Neutrophil (primary cell): Measurements from ENCODE around the gene RNF40.

ENCODE experiments used
- H3K27ac ChIP-seq: fragments of 200-600 bp; sonication (generic); 2 replicates; pipeline ENCODE4 v1.5.1; 2016; ENCODE audit warnings: mild to moderate bottlenecking, moderate library complexity
- H3K27me3 ChIP-seq: fragments of 200-600 bp; sonication (generic); 2 replicates; pipeline ENCODE4 v1.6.0; 2016; ENCODE audit warnings: mild to moderate bottlenecking
- H3K36me3 ChIP-seq: fragments of 200-600 bp; sonication (generic); 2 replicates; pipeline ENCODE4 v1.5.1; 2017
- H3K4me1 ChIP-seq, 2 experiments: fragments of 200-600 bp in 1 of 2; sonication (generic) in 1 of 2; 1 replicate in 1 of 2; 2 replicates in 1 of 2; pipeline versions ENCODE4 v1.5.1 to v1.6.1; 2013 to 2016; ENCODE audit warnings: low read depth in 1 of 2, low read length in 1 of 2, mild to moderate bottlenecking in 1 of 2, moderate library complexity in 1 of 2; ENCODE audit not compliant: control insufficient read depth in 1 of 2, insufficient read depth in 1 of 2
- H3K4me3 ChIP-seq, 2 experiments: fragments of 200-600 bp in 1 of 2; sonication (generic) in 1 of 2; 1 replicate in 1 of 2; 2 replicates in 1 of 2; pipeline ENCODE4 v1.5.1; 2013 to 2016; ENCODE audit warnings: low read depth in 1 of 2, low read length in 1 of 2, mild to moderate bottlenecking in 1 of 2, moderate library complexity in 1 of 2
- H3K9me3 ChIP-seq: fragments of 200-600 bp; sonication (generic); 2 replicates; pipeline ENCODE4 v1.5.1; 2016
- CTCF ChIP-seq: fragments of 200-600 bp; sonication (generic); IDR thresholded peaks from 2 replicates; pipeline ENCODE4 v1.5.1; 2016; ENCODE audit warnings: antibody characterized with exemption

RNF40 gene

GRCh38 chr16:30782486-30783279, 20.6 kb downstream of the RNF40 start:
- Histone ChIP-seq H3K4me1 (peaks cover 36% of the 10 kb centered on the region in 2 experiments), H3K27me3 (no peaks in the 10 kb centered on the region), H3K4me3 (no peak overlapping the region), H3K27ac (no peak overlapping the region), H3K9me3 (no peaks in the 10 kb centered on the region), H3K36me3 (peaks cover 18% of the 10 kb centered on the region)
- TF ChIP-seq CTCF, result no peak

GRCh38 chr16:30783280-30784109, 21.4 kb downstream of the RNF40 start:
- Histone ChIP-seq H3K4me1 (peaks cover 44 to 45% of the 10 kb centered on the region in 2 experiments), H3K36me3 (peaks cover 18% of the 10 kb centered on the region), H3K27ac (no peak overlapping the region), H3K4me3 (no peak overlapping the region), H3K27me3 (no peaks in the 10 kb centered on the region), H3K9me3 (no peaks in the 10 kb centered on the region)
- no peak for TF ChIP-seq CTCF

GRCh38 chr16:30784215-30784614, 22.1 kb downstream of the RNF40 start:
- peaks cover 18% of the 10 kb centered on the region for H3K36me3 ChIP-seq
- TF ChIP-seq CTCF, result no peak

DNA sequence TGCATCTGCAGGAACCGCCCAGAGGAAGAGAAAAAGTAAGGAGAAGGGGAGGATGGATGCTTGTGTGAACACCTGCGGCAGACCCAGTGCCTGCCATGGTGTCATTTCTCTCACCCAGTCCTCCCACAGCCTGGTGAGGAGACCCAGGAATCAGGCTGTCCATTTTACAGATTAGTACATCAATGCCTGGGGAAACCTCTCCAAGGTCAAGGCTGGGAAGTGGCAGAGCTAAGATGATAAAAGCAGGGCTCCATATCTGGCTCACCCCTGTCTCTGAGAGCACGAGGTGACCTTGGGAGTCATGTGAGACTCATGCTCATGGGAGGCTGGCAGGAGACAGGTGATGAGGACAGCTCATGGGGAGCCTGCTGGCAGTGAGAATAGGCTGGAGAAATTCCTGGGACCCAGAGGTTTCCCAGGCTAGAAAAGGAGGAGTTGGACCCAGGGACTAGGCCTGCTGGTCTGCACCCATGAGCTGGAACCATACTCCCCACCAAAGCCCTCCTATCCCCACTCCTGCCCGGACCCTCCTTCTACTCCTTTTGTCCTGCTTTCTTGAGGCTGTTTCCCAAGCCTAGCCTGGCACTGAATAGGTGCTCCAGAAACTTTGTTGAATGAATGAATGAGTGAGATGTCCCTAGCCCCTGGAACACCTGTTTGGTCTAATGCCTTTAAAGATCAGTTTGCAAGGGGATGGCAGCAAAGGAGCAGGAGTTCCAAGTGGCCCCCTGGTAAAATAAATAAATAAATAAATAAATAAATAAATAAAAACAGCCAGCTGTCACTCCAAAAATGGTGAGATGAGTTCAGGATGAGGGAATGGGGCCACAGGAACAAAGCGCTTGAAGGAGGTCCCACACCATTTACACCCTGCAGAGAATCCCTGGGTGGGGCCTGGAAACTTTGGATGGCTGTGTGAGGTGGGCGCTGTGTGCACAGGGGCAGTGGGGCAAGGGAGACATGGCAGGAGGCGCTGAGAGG, 23.3 kb downstream of the RNF40 start:
- Histone ChIP-seq H3K9me3 (no peaks in the 10 kb centered on the region), H3K4me3 (peak overlapping the region in 1 of 2 experiments; percentile 61), H3K27ac (peak overlapping the region; percentile 49), H3K4me1 (peaks cover 36 to 40% of the 10 kb centered on the region in 2 experiments), H3K36me3 (peaks cover 18% of the 10 kb centered on the region), H3K27me3 (no peaks in the 10 kb centered on the region)
- TF ChIP-seq CTCF, result no peak

More at GRCh38 chr16:30784215-30784614, 22.1 kb downstream of the RNF40 start:
- H3K27ac ChIP-seq, result no peak overlapping the region
- H3K4me1 ChIP-seq, result peaks cover 45 to 48% of the 10 kb centered on the region in 2 experiments
- H3K4me3 ChIP-seq, result no peak overlapping the region
- H3K27me3 ChIP-seq, result no peaks in the 10 kb centered on the region
- no peaks in the 10 kb centered on the region for H3K9me3 ChIP-seq
